ENCODE data around the gene NFKBIA.

Gene NFKBIA

GRCh38 chr14:35352274-35353233, 52.0 kb downstream of the NFKBIA start:
- Histone ChIP-seq H3K27ac (peak overlapping the region; percentile 33), H3K4me1 (ENCODE audit: control insufficient read depth in 1 of 2, insufficient read depth in 1 of 2, low read depth in 1 of 2, low read length in 1 of 2) (peaks cover 21 to 27% of the 10 kb centered on the region in 2 experiments), H3K36me3 (no peaks in the 10 kb centered on the region), H3K27me3 (no peaks in the 10 kb centered on the region), H3K9me3 (no peaks in the 10 kb centered on the region), H3K4me3 (ENCODE audit: low read depth in 1 of 2, low read length in 1 of 2) (no peak overlapping the region)
- no peak for TF ChIP-seq CTCF (IDR thresholded peaks at IDR 0.05)

DNA sequence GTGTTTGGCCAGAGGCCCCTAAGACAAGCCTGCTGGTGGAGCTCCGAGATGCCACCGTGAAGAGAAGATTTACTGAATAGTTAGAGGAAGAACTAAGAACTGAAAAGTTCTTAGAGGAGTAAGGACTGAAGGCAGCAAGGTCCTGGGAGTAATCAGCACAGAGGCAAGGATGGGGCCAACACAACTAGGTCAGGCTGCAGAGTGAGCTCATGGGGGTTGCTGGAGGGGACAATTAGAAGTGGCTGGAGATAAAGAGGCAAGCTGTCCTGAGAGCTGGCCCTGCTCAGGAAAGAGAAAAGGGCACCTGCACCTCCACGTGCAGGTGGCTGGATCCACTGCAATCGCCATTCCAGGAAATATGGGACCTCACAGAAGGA, 52.7 kb downstream of the NFKBIA start:
- peaks cover 21 to 34% of the 10 kb centered on the region in 2 experiments for H3K4me1 ChIP-seq (ENCODE audit: control insufficient read depth in 1 of 2, insufficient read depth in 1 of 2, low read depth in 1 of 2, low read length in 1 of 2)
- no peaks in the 10 kb centered on the region for H3K36me3 ChIP-seq
- H3K27ac ChIP-seq = peak overlapping the region; percentile 33
- no peaks in the 10 kb centered on the region for H3K27me3 ChIP-seq
- H3K9me3 ChIP-seq = no peaks in the 10 kb centered on the region
- no peak overlapping the region for H3K4me3 ChIP-seq (ENCODE audit: low read depth in 1 of 2, low read length in 1 of 2)
- no peak for TF ChIP-seq CTCF (IDR thresholded peaks at IDR 0.05)

All from neutrophil (primary cell).